C4-2B (cell line): ENCODE data around the gene PSMD3.

Source experiments
- H3K27ac ChIP-seq: fragments of 450-650 bp; 2 replicates; pipeline ENCODE4 v1.5.1; 2017
- ZFX ChIP-seq: fragments of 450-650 bp; IDR thresholded peaks from 2 replicates; pipeline ENCODE4 v1.6.1; 2017
- TF ChIP-seq, protein P1 (sequence below): fragments of 450-650 bp; conservative IDR thresholded peaks from 2 replicates; pipeline ENCODE4 v1.5.1; 2017; ENCODE audit warnings: mild to moderate bottlenecking

Gene PSMD3

DNA sequence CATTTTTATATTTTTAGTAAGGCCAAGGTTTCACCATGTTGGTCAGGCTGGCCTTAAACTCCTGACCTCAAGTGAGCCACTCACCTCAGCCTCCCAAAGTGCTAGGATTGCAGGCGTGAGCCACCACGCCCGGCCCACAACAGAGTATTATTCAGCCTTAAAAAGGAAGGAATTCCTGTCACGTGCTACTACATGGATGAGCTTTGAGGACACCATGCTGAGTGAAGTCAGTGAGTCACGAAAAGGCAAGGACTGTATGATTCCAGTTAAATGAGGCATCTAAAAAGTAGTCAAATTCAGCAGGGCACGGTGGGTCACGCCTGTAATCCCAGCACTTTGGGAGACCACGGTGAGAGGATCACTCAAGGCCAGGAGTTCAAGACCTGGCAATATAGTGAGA, 44.3 kb downstream of the PSMD3 start:
- no peak for TF ChIP-seq ZFX
- TF ChIP-seq, protein P1, sequence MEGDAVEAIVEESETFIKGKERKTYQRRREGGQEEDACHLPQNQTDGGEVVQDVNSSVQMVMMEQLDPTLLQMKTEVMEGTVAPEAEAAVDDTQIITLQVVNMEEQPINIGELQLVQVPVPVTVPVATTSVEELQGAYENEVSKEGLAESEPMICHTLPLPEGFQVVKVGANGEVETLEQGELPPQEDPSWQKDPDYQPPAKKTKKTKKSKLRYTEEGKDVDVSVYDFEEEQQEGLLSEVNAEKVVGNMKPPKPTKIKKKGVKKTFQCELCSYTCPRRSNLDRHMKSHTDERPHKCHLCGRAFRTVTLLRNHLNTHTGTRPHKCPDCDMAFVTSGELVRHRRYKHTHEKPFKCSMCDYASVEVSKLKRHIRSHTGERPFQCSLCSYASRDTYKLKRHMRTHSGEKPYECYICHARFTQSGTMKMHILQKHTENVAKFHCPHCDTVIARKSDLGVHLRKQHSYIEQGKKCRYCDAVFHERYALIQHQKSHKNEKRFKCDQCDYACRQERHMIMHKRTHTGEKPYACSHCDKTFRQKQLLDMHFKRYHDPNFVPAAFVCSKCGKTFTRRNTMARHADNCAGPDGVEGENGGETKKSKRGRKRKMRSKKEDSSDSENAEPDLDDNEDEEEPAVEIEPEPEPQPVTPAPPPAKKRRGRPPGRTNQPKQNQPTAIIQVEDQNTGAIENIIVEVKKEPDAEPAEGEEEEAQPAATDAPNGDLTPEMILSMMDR = no peak

DNA sequence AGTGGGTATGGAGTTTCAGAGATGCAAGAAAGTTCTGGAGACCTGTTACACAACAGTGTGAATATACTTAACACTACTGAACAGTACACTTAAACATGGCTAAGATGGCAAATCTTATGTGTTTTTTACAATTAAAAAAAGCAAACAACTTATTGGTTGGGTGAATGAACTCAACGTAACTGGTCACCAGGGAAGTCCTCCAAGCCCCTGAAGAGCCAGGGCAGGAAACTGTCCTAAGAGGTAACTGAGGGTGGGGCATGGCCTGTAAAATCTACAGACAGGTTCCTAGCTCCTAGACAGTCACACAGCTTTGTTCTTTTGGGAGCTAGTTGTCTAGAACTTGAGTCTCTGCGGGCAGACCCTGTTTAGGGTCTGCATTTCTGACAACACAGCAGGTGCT, 45.0 kb downstream of the PSMD3 start:
- no peak overlapping the region for H3K27ac ChIP-seq
- TF ChIP-seq, protein P1 = no peak
- TF ChIP-seq ZFX = no peak

More for the DNA sequence above, 44.3 kb downstream of the PSMD3 start:
- H3K27ac ChIP-seq = no peak overlapping the region

DNA sequence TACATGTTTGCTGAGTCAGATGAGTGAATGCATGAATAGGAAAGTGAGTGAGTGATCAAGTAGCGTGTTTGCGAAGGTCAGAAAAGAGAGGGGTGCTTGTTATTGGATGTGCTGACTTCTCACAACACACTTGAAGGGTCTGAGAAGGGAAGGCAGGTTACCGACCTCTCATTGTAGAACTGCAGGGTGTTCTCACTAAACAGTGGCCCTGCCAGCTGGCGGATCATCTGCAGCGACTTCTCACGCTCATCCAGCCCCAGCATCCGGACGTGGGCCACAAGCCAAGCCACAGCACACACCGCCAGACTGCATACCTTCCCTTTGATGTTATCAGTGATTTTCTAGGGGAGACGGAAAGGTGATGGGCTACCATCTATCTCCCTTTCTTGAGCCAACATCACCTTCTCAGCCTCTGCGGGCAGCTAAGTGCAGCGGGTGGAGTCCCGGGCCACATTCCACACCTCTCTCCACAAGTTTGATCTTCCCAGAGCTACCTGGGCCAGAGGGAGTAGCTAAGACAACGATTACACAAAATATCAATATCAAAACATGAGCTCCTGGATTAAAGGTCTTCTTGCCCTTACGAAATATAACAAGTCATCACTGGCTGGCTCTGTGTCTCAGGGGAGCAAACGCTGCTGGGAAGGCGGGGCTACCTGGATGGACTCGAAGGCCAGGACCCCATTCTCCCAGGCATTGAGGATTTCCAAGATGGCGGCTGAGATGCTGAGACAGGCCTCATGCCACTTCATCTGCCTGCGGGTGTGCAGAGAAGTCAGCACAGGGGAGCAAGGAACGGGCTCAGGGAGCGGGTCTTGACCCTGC, 45.6 kb downstream of the PSMD3 start:
- TF ChIP-seq ZFX = no peak
- TF ChIP-seq, protein P1 = no peak
- H3K27ac ChIP-seq = 0 out of 2 replicates have a peak overlapping the region, but pooled peaks have one; percentile 7

DNA sequence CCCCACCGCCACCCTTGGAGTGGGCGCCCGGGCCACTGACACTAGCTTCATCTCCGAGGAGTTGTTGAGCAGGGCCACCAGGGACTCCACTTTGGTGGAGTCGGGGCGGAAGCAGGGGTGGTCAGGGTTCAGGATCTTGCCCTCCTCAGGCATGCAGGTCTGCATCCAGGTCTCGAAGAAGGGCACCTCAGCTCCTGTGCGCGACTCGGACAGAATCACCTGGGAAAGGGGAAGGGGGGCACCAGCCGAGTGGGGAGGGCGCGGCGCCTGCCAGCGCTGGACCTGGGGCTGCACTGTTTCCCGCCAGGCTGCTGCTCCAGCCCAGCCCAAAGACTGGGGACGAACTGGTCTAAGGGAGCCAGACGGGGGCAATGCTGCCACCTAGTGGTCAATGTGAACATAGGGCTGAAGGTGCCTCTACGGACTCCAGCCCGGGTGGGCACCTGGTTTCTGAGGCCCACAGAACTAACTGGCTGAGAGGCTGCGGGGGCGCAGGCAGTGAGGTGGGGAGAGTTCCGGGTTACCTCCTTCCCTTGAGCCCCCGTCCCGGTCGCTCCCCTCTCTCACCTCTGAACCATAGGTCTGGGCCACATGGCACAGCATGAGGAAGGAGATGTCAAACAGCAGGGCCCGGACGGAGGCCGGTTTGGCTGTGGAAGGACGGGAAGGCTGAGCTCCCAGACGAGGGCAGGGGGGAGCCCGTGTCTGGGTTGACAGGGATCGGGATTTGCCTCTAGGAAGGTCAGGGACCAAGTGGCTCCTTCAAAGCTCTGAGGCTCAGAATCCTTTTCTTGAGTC, 46.4 kb downstream of the PSMD3 start:
- H3K27ac ChIP-seq = 0 out of 2 replicates have a peak overlapping the region, but pooled peaks have one; percentile 7
- TF ChIP-seq, protein P1 = peak; percentile 97
- TF ChIP-seq ZFX = no peak

DNA sequence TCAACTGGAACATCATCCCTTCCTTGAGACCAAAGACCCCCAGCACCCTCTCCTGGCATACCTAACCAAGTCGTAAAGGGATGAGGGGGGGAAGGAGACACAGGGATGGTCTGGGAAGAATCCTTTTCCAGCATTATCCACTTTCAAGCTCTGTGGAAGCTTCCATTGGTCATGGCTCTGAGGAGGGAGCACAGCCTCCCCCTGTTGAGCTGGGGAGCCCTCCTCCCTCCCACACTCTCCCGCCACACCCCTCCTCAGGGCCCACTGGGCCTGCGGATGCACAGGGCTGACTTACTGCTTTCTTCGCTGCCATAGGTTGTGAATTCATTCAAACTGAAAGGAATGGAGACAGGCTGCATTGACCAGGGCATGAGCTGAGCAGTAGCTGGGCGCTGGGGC, 47.0 kb downstream of the PSMD3 start:
- TF ChIP-seq ZFX = no peak
- TF ChIP-seq, protein P1 = no peak
- no peak overlapping the region for H3K27ac ChIP-seq

DNA sequence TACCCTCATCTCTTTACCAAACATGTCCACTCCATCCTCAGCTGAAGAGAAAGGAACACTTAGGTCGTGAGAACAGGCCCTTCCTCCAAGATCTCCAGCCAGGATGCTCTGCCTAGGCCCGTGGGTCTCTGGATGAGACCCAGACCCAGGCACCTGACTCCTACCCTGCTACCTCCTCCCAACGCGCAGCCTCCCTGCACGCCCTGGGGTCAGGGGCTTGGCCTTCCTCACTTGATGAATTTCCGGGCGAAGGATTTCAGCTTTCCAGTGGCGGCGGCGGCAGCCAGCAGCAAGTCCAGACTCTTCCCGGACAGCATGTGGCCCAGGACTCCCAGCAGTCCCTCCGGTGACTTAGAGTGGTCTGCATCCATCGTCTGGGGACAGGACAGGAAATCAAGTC, 48.0 kb downstream of the PSMD3 start:
- no peak overlapping the region for H3K27ac ChIP-seq
- TF ChIP-seq, protein P1 = no peak
- no peak for TF ChIP-seq ZFX

DNA sequence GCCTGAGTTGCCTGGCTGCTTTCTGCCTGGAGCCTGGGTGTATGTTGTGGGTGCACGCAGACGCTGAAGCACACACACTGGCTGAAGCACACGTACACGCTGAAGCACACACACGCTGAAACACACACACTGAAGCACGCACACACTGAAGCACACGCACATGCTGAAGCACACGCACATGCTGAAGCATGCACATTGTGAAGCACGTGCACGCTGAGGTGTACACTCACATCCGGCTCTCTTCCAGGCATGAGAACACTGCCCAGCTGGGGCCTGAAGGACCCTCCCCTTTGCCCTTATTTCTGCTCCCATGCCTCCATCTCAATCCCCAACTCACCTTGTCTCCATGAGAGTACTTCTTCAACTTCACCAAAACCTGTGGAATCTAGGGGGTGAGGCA, 51.1 kb downstream of the PSMD3 start:
- H3K27ac ChIP-seq = peak overlapping the region; percentile 62
- TF ChIP-seq, protein P1 = no peak
- TF ChIP-seq ZFX = no peak
